Loucy (cell line): ENCODE data around the gene DPM2.

Experiments
- H2AFZ ChIP-seq: fragments of 200-600 bp; sonication (generic); 2 replicates; pipeline ENCODE4 v1.6.0; 2016; ENCODE audit warnings: antibody characterized with exemption, mild to moderate bottlenecking, low read length, moderate library complexity
- H3F3A ChIP-seq: fragments of 200-600 bp; 2 replicates; pipeline ENCODE4 v1.6.0; 2016; ENCODE audit warnings: antibody characterized with exemption, low read depth, mild to moderate bottlenecking
- H3K27me3 ChIP-seq: fragments of 200-600 bp; sonication (generic); 2 replicates; pipeline ENCODE4 v1.6.1; 2014; ENCODE audit warnings: low read length, mild to moderate bottlenecking; ENCODE audit not compliant: insufficient read depth, poor library complexity, severe bottlenecking
- H3K36me3 ChIP-seq: fragments of 200-600 bp; sonication (generic); 2 replicates; pipeline ENCODE4 v1.6.1; 2016; ENCODE audit warnings: low read length; ENCODE audit not compliant: insufficient read depth
- H3K4me1 ChIP-seq: fragments of 200-600 bp; sonication (generic); 2 replicates; pipeline ENCODE4 v1.5.1; 2014; ENCODE audit warnings: low read length, mild to moderate bottlenecking; ENCODE audit not compliant: insufficient read depth, poor library complexity, severe bottlenecking
- H3K4me2 ChIP-seq: fragments of 200-600 bp; sonication (generic); 2 replicates; pipeline ENCODE4 v1.6.0; 2014; ENCODE audit warnings: antibody characterized with exemption, low read length, low read depth, mild to moderate bottlenecking; ENCODE audit not compliant: poor library complexity, severe bottlenecking
- H3K4me3 ChIP-seq: fragments of 200-600 bp; sonication (generic); 2 replicates; pipeline ENCODE4 v1.5.1; 2014; ENCODE audit warnings: low read length, mild to moderate bottlenecking, mixed read lengths; ENCODE audit not compliant: poor library complexity, severe bottlenecking
- H3K79me2 ChIP-seq: fragments of 200-600 bp; sonication (generic); 2 replicates; pipeline ENCODE4 v1.6.1; 2014; ENCODE audit warnings: low read length; ENCODE audit not compliant: insufficient read depth
- H3K9ac ChIP-seq: fragments of 200-600 bp; sonication (generic); 2 replicates; pipeline ENCODE4 v1.6.0; 2014; ENCODE audit warnings: mild to moderate bottlenecking, low read depth, low read length, moderate library complexity; ENCODE audit not compliant: poor library complexity, severe bottlenecking
- H3K9me2 ChIP-seq: fragments of 200-600 bp; sonication (generic); replicated peaks from 2 replicates; pipeline ENCODE4 v1.6.1; 2016; ENCODE audit warnings: low read depth, low read length, mixed read lengths
- H3K9me3 ChIP-seq: fragments of 200-600 bp; sonication (generic); 2 replicates; pipeline ENCODE4 v1.6.1; 2014; ENCODE audit warnings: mild to moderate bottlenecking, antibody characterized with exemption, low read length, low read depth; ENCODE audit not compliant: insufficient read depth
- H4K20me1 ChIP-seq: fragments of 200-600 bp; sonication (generic); 2 replicates; pipeline ENCODE4 v1.6.0; 2014; ENCODE audit warnings: antibody characterized with exemption, low read length, mild to moderate bottlenecking; ENCODE audit not compliant: insufficient read depth, poor library complexity, severe bottlenecking
- CTCF ChIP-seq: fragments of 200-600 bp; sonication (generic); conservative IDR thresholded peaks from 2 replicates; pipeline ENCODE4 v1.5.1; 2014; ENCODE audit warnings: mild to moderate bottlenecking, antibody characterized with exemption, low read length
- EZH2phosphoT487 ChIP-seq: fragments of 200-600 bp; IDR thresholded peaks from 2 replicates; pipeline ENCODE4 v1.6.1; 2018; ENCODE audit warnings: antibody characterized with exemption, mild to moderate bottlenecking, moderate library complexity, borderline replicate concordance

The DPM2 gene

GRCh38 chr9:127983847-127984289 lies 46.2 kb upstream of the DPM2 start:
- peaks cover 32% of the 10 kb centered on the region for H3K4me1 ChIP-seq
- peaks cover 14% of the 10 kb centered on the region for H4K20me1 ChIP-seq
- no peaks in the 10 kb centered on the region for H3K27me3 ChIP-seq
- no peak overlapping the region for H3K4me3 ChIP-seq
- no peaks in the 10 kb centered on the region for H3K9me3 ChIP-seq
- no peak for TF ChIP-seq CTCF
- TF ChIP-seq EZH2phosphoT487: no peak
- H3F3A ChIP-seq: no peaks in the 10 kb centered on the region
- H3K36me3 ChIP-seq: no peaks in the 10 kb centered on the region
- no peaks in the 10 kb centered on the region for H3K9me2 ChIP-seq
- H3K79me2 ChIP-seq: peaks cover 20% of the 10 kb centered on the region
- H2AFZ ChIP-seq: no peak overlapping the region
- peak overlapping the region; percentile 29 for H3K4me2 ChIP-seq
- H3K9ac ChIP-seq: peak overlapping the region; percentile 54

GRCh38 chr9:127982912-127983311 lies 45.3 kb upstream of the DPM2 start:
- TF ChIP-seq CTCF (no peak), EZH2phosphoT487 (no peak)
- Histone ChIP-seq H3K4me2 (peak overlapping the region; percentile 14), H3K9ac (peak overlapping the region; percentile 54)

GRCh38 chr9:127981559-127982121 lies 44.0 kb upstream of the DPM2 start:
- H3K4me1 ChIP-seq: peaks cover 48% of the 10 kb centered on the region

More at GRCh38 chr9:127982912-127983311, 45.3 kb upstream of the DPM2 start:
- H3K79me2 ChIP-seq: peaks cover 30% of the 10 kb centered on the region
- H3K36me3 ChIP-seq: no peaks in the 10 kb centered on the region
- H3K4me1 ChIP-seq: peaks cover 37% of the 10 kb centered on the region
- peaks cover 24% of the 10 kb centered on the region for H4K20me1 ChIP-seq
- H2AFZ ChIP-seq: no peak overlapping the region
- no peaks in the 10 kb centered on the region for H3K27me3 ChIP-seq
- no peaks in the 10 kb centered on the region for H3F3A ChIP-seq
- H3K9me3 ChIP-seq: no peaks in the 10 kb centered on the region
- no peak overlapping the region for H3K4me3 ChIP-seq
- no peaks in the 10 kb centered on the region for H3K9me2 ChIP-seq

More at GRCh38 chr9:127981559-127982121, 44.0 kb upstream of the DPM2 start:
- no peaks in the 10 kb centered on the region for H3K27me3 ChIP-seq
- no peaks in the 10 kb centered on the region for H3F3A ChIP-seq
- peaks cover 42% of the 10 kb centered on the region for H3K79me2 ChIP-seq
- H3K9ac ChIP-seq: peak overlapping the region; percentile 77
- H2AFZ ChIP-seq: peak overlapping the region; percentile 87; the same call in 1 of the 2 replicates
- TF ChIP-seq CTCF: no peak
- no peak for TF ChIP-seq EZH2phosphoT487
- H3K9me2 ChIP-seq: no peaks in the 10 kb centered on the region
- no peaks in the 10 kb centered on the region for H3K36me3 ChIP-seq
- no peaks in the 10 kb centered on the region for H3K9me3 ChIP-seq
- H3K4me2 ChIP-seq: peak overlapping the region; percentile 89
- H4K20me1 ChIP-seq: peaks cover 35% of the 10 kb centered on the region
- peak overlapping the region; percentile 78 for H3K4me3 ChIP-seq
